ENCODE measurements around the gene GRIA3.

GRCh38 chrX:123193101-123193500, 9.0 kb downstream of the GRIA3 start:
- TF ChIP-seq, protein P1, sequence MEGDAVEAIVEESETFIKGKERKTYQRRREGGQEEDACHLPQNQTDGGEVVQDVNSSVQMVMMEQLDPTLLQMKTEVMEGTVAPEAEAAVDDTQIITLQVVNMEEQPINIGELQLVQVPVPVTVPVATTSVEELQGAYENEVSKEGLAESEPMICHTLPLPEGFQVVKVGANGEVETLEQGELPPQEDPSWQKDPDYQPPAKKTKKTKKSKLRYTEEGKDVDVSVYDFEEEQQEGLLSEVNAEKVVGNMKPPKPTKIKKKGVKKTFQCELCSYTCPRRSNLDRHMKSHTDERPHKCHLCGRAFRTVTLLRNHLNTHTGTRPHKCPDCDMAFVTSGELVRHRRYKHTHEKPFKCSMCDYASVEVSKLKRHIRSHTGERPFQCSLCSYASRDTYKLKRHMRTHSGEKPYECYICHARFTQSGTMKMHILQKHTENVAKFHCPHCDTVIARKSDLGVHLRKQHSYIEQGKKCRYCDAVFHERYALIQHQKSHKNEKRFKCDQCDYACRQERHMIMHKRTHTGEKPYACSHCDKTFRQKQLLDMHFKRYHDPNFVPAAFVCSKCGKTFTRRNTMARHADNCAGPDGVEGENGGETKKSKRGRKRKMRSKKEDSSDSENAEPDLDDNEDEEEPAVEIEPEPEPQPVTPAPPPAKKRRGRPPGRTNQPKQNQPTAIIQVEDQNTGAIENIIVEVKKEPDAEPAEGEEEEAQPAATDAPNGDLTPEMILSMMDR (IDR thresholded peaks at IDR 0.05), result no peak
- TF ChIP-seq POLR2A (IDR thresholded peaks at IDR 0.05), result no peak

All from uterus (tissue), 2 donors.